HL-60 (cell line): ENCODE measurements around the gene SH3BP1.

Source experiments
- DNase-seq, 2 experiments: peaks; one replicate each; pipeline ENCODE4 v3.0.0-alpha.2; 2010 to 2020; ENCODE audit warnings: low read depth in 1 of 2, low spot score in 1 of 2
- H3K27ac ChIP-seq: fragments of 250-450 bp; sonication (Bioruptor Pico); replicated peaks from 2 replicates; pipeline ENCODE4 v1.5.1; 2020; ENCODE audit warnings: mild to moderate bottlenecking, moderate library complexity
- H3K27me3 ChIP-seq: fragments of 250-450 bp; sonication (Bioruptor Pico); 2 replicates; pipeline ENCODE4 v1.5.1; 2021; ENCODE audit warnings: mild to moderate bottlenecking, moderate library complexity; ENCODE audit not compliant: insufficient read depth, poor library complexity, severe bottlenecking
- H3K4me3 ChIP-seq: replicated peaks from 2 replicates; pipeline ENCODE4 v1.5.1; 2011; ENCODE audit warnings: mild to moderate bottlenecking, control low read depth, low read length; ENCODE audit not compliant: insufficient read depth
- GABPA ChIP-seq: IDR thresholded peaks from 2 replicates; pipeline ENCODE4 v1.6.1; 2012; ENCODE audit warnings: low read depth
- POLR2AphosphoS5 ChIP-seq: IDR thresholded peaks from 2 replicates; pipeline ENCODE4 v1.6.1; 2012; ENCODE audit warnings: low read depth
- SPI1 ChIP-seq: IDR thresholded peaks from 2 replicates; pipeline ENCODE4 v1.6.1; 2012; ENCODE audit warnings: low read depth, mild to moderate bottlenecking, borderline replicate concordance
- TF ChIP-seq, protein P1 (sequence below): IDR thresholded peaks from 2 replicates; pipeline ENCODE4 v1.6.1; 2012; ENCODE audit warnings: low read depth; ENCODE audit not compliant: insufficient replicate concordance
- TF ChIP-seq, protein P2 (sequence below): IDR thresholded peaks from one replicate; pipeline ENCODE4 v1.5.1; 2011; ENCODE audit warnings: low read length, control low read depth, inconsistent platforms; ENCODE audit not compliant: insufficient read depth

The SH3BP1 gene

DNA sequence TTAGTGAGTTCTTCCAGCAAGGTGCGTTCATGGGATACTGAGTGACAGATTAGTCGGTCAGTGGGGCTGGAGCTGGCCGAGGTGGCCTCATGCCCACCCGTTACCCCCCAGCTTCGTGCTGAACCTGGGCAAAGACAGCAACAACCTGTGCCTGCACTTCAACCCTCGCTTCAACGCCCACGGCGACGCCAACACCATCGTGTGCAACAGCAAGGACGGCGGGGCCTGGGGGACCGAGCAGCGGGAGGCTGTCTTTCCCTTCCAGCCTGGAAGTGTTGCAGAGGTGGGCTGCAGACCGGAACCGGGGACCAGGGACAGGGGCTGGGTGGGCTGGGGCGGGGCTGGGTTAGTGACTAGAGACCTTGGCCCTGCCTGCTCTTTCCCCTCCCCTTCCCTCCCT, 38.9 kb downstream of the SH3BP1 start:
- no peaks in the 10 kb centered on the region for H3K27me3 ChIP-seq
- no peak for DNase-seq
- TF ChIP-seq GABPA = no peak
- TF ChIP-seq, protein P1, sequence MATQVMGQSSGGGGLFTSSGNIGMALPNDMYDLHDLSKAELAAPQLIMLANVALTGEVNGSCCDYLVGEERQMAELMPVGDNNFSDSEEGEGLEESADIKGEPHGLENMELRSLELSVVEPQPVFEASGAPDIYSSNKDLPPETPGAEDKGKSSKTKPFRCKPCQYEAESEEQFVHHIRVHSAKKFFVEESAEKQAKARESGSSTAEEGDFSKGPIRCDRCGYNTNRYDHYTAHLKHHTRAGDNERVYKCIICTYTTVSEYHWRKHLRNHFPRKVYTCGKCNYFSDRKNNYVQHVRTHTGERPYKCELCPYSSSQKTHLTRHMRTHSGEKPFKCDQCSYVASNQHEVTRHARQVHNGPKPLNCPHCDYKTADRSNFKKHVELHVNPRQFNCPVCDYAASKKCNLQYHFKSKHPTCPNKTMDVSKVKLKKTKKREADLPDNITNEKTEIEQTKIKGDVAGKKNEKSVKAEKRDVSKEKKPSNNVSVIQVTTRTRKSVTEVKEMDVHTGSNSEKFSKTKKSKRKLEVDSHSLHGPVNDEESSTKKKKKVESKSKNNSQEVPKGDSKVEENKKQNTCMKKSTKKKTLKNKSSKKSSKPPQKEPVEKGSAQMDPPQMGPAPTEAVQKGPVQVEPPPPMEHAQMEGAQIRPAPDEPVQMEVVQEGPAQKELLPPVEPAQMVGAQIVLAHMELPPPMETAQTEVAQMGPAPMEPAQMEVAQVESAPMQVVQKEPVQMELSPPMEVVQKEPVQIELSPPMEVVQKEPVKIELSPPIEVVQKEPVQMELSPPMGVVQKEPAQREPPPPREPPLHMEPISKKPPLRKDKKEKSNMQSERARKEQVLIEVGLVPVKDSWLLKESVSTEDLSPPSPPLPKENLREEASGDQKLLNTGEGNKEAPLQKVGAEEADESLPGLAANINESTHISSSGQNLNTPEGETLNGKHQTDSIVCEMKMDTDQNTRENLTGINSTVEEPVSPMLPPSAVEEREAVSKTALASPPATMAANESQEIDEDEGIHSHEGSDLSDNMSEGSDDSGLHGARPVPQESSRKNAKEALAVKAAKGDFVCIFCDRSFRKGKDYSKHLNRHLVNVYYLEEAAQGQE = no peak
- no peak for TF ChIP-seq SPI1
- TF ChIP-seq, protein P2, sequence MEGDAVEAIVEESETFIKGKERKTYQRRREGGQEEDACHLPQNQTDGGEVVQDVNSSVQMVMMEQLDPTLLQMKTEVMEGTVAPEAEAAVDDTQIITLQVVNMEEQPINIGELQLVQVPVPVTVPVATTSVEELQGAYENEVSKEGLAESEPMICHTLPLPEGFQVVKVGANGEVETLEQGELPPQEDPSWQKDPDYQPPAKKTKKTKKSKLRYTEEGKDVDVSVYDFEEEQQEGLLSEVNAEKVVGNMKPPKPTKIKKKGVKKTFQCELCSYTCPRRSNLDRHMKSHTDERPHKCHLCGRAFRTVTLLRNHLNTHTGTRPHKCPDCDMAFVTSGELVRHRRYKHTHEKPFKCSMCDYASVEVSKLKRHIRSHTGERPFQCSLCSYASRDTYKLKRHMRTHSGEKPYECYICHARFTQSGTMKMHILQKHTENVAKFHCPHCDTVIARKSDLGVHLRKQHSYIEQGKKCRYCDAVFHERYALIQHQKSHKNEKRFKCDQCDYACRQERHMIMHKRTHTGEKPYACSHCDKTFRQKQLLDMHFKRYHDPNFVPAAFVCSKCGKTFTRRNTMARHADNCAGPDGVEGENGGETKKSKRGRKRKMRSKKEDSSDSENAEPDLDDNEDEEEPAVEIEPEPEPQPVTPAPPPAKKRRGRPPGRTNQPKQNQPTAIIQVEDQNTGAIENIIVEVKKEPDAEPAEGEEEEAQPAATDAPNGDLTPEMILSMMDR = no peak
- no peak for TF ChIP-seq POLR2AphosphoS5
- no peak overlapping the region for H3K27ac ChIP-seq
- H3K4me3 ChIP-seq = no peak overlapping the region

DNA sequence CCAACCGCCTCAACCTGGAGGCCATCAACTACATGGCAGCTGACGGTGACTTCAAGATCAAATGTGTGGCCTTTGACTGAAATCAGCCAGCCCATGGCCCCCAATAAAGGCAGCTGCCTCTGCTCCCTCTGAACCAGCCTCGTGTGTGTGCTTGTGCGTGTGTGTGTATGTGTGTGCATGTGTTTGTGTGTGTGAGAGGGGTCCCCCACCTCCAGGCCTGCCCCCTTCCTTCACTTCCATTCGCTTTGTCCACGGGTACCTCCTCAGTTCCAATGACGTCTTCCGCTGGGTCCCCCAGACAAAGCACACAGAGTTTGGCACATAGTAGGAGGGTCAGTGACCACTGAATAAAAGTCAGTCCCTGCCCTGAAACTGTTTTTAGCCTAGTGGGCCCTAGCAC, 40.2 kb downstream of the SH3BP1 start:
- Histone ChIP-seq H3K27me3 (no peaks in the 10 kb centered on the region), H3K4me3 (no peak overlapping the region), H3K27ac (no peak overlapping the region)
- no peak for DNase-seq
- TF ChIP-seq POLR2AphosphoS5 = no peak

DNA sequence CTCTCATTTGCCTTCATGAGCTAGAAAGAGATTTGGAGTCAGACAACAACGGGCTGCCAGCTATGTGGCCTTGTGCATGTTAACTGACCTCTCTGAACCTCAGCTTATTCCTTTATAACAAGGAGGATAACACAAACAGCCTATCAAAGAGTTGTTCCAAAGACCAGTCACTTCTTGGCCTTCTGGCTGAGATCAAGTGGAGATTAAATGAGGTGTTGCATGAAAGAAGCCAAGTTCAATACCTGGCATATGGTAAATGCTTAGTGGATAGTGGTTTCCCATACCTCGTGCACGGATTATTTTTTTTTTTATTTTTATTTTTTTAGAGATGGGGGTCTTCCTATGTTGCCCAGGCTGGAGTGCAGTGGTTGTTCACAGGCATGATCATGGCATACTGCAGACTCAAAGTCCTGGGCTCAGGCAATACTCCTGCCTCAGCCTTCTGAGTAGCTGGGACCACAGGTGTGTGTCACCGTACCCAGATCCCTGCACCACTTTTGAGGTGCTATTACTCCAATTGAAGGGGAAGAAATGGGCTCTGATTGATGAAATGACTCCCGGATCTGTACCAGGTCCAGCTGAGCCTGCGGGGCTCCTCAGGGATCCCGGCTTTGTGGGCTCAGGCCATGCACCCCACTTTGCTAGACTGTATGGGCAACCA, 40.9 kb downstream of the SH3BP1 start:
- Histone ChIP-seq H3K27me3 (no peaks in the 10 kb centered on the region), H3K27ac (no peak overlapping the region), H3K4me3 (no peak overlapping the region)
- no peak for DNase-seq
- TF ChIP-seq, protein P2 = no peak
- TF ChIP-seq GABPA = no peak
- TF ChIP-seq, protein P1 = no peak
- TF ChIP-seq POLR2AphosphoS5 = no peak
- TF ChIP-seq SPI1 = no peak

DNA sequence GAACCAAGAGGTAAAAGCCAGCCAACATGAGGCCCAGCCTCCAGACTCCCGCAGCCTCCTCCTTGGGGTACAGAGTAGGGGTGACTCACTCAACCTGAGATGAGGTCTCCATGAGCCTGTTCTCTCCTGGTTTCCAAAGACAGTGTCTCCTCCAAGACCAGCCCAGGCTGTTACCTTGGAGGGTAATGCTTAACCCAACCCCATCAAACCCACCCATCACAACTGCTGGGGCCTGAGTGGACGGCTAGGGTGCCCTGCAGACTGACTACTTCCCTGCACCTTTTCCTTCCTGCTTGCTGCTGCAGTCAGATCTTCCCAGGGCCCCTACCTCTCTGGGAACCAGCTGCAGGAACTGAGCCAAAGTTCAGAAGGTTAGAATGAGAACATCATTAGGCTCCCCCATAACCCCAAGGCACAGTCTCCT, 41.5 kb downstream of the SH3BP1 start:
- Histone ChIP-seq H3K27me3 (no peaks in the 10 kb centered on the region), H3K4me3 (no peak overlapping the region), H3K27ac (no peak overlapping the region)
- TF ChIP-seq POLR2AphosphoS5 = no peak
- no peak for TF ChIP-seq GABPA
- TF ChIP-seq, protein P2 = no peak
- TF ChIP-seq, protein P1 = no peak
- no peak for TF ChIP-seq SPI1
- no peak for DNase-seq
